Endometrial microvascular endothelial cells (primary cell): Measurements from ENCODE around the gene CHST10. TPM values are rescaled to one million over a fixed set of nuclear protein-coding genes. Genes with fewer than 3 reads are reported as not detected.

Source experiments
- in situ Hi-C: cut with HindIII; loops from 2 replicates; pipeline ENCODE4 v1.10.0; 2017; ENCODE audit warnings: low sequenced_read_pairs, low pct_unique_long_range_greater_than_20kb; ENCODE audit errors: inconsistent ontology term
- total RNA-seq: library from RNA; depleted of rRNA; stranded (reverse); fragments of >200 nt; gene quantifications from one replicate; pipeline ENCODE4 v1.2.3, GENCODE V29; 2015; ENCODE audit errors: inconsistent ontology term

CHST10 gene
- total RNA-seq, 1 donor from 2014 or later: 28.3 TPM

DNA sequence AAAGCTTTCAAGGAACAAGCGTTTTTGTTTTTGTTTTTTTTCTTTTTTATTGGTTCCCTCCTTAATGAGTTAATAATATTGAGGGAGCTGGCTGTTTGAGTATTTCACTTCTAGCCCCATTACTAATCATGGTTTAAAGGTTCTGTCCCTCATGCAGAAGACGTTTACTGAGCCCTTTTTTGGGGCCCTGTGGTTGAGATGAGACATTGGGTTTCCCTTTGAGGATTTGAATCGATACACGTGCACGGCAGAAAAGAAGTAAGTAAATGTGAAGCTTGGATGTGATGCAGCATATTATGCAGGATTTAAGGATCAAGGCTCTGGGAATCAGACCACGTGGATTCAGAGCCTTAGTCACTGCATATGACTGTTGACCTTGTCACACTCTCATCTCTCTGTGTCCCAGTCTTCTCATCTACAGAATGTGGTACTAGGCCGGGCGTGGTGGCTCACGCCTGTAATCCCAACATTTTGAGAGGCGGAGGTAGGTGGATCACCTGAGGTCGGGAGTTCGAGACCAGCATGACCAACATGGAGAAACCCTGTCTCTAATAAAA lies 1.0 kb upstream of the CHST10 start:
- in situ Hi-C loops: no loop called here

DNA sequence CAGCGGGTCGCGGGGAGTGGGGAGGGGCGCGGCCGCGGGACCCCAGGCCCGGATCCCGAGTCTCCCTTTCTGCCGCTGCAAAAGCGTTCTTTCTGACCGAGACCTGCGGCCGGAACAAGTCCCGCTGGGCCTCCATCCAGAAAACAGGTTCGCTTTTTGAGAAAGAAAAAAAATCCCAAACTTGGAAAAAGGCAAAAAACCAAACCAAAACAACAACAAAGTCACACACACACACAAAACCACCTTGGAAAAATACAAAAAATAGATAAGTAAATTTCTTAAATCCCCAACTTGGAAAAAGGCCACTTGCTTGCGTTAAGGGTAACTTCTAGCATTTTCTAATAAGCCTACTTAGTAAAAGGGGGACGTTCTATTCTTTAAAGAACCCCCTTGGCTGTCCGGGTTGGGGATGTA lies 250 bp upstream of the CHST10 start:
- in situ Hi-C loops: no loop called here

DNA sequence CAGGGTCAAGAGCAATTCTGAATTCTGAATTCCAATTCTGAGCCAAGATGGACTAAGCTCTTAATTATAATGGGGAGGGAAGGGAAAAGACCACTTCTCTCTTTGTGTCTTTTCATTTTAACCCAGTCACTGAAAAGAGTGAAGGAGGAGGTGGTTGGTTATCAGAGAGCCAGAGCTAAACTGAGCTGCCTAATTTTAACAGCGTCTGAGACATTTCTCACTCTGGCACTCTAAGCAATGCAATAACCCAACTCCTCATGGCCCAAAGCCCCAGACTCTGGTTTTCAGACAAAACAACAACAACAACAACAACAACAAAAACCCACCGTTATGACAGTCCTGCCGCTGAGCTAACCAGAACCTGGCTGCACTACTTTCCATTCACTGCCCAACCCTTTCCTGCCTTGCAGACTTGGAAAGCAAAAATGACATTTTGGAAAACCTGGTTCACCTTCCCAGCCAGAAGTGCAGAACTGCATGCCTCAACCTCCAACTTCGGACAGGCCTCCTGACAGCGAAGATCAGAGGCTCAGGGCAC lies 1.0 kb downstream of the CHST10 start:
- in situ Hi-C loops: no loop called here

DNA sequence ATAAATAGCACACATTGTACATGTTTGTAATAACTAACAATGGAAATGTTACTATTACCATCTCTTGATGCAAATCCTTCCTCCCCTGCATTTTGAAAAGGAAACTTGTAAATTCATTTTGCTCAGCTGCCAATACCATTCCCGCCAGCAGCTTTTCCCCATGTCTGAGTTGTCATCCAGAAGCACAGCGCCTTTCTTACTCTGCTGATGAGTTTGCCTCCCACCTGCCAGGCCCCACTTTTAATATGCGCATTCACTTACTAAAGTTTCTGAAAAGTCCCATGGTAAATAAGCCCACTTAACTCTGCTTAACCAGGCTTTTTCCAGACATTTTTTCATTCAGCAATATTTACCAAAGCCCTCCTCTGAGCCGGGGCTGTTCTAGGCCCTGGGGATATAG lies 3.9 kb downstream of the CHST10 start:
- in situ Hi-C loops: no loop called here

DNA sequence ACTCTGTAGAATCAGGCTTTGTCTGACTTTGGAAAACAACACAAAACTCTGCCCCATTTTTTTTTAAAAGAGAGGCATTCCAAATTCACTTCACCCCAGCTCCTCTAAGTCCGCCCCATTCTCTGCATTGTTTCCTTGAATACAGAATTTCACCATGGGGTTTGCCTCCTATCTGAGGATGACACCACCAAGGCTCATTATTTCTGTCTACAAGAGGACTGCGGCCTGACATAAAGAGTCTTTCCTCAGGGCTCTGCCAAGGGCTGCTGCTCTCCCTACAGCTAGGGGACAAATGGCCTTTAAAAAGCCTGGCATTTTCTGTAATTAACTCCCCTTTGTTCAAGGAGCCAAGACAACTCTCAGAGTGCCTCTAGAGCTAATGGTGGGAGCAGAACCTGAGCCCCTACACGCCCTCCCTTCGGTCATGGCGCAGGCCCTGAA lies 4.6 kb downstream of the CHST10 start:
- in situ Hi-C loops: no loop called here

DNA sequence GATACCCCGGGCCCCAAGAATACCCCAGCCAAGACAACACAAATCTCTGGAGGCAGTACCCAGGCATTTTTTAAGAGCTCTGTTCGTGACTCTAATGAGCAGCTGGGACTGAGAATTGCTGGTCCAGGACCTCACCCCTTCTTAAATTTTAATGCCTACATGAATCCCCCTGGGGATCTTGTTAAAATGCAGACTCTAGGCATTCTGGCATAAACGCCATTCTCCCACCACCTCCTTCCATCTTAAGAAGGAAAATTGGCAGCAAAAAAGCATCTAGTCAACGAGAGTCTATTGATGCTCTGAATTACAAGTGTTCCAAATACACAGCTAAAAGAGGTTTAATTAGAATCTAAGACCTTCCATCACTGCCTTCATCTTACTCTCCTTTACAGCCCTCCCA lies 5.0 kb downstream of the CHST10 start:
- in situ Hi-C loops: no loop called here

DNA sequence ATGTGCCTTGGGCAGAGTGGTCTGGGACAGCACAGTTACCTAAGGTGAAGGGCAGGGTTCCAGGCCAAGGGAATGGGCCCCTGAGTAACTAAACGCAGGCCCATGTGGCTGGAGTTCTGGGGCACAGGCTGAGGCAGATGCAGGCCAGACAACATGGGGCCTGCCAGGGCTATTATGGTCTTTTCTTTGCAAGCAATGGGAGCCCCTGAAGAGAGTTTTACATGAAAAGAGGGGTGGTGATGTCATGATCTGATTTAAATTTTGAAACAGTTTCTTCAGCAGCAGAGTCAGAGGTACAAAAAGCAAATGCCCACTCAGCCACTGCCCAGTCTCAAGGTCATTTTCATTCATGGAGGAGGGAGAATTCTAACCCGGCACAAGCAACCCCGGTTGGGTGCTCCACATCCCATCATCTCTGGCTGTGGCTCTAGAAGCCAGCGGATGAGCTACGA lies 5.6 kb downstream of the CHST10 start:
- in situ Hi-C loops: no loop called here

DNA sequence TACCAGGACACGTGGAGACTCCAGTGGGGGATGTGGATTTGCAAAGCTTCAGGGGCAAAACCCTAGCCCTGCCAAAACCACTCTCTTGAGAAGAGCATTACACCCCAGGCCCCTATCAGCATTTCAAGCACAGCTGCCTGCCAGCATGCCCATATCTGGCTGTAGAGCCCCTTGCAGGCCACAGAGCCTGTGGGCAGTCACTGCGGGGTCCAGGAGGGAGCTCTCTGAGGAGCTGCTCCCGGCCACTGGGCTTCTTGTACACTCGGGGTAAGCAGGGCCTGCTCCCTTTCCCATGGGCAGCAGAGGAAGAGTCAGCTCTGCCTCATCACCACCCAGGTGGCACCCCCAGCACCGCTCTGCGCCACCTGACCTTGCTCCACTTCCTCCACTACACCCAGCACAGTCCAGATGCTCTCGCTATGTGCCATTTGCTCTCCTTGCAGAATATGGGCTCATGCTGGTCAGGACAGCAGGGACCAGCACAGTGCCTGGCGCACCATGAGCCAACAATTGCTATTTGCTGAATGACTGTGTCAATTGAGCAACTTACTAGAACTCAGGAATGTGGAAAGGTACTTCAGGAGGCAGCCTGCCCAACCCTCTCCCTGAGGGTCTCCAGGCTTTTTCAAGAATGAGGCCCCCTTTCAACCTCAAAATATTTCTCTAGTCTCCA lies 7.4 kb downstream of the CHST10 start:
- in situ Hi-C loops: no loop called here

DNA sequence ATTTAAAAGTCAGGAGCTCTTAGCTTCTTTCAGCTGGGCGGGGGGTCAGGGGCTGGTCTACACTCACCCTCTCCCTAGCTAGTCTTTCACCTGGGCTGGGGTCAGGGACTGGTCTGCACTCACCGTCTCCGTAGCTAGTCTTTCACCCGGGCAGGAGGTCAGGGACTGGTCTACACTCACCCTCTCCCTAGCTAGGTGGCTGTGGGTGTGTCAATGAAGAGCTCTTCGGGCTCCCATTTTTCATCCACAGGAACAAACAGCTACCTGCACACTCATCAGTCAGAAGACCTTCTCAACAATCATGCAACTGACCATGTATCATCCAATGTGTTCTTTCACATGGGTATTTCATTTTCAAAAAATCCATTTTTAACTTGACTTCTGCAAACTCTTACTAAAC lies 8.0 kb downstream of the CHST10 start:
- in situ Hi-C loops: no loop called here

DNA sequence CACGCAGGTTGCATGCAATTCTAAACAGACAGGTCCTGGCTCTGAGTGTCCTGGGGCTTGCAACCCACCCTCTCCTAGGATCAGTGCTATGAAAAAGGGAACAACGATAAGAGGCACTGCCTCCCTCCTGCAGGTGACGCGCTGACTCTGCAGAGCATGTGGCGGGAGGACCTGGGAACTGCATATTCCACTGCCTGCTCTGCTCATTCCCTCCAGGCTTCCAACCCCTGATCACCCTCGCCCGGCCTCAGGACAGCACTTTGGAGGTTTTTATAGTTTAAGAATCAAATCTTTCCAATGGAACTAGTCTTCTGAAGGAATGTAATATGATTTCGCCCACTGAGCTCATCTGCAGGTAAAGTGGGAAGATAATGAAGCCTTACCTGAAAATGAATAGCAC lies 8.5 kb downstream of the CHST10 start:
- in situ Hi-C loops: no loop called here

DNA sequence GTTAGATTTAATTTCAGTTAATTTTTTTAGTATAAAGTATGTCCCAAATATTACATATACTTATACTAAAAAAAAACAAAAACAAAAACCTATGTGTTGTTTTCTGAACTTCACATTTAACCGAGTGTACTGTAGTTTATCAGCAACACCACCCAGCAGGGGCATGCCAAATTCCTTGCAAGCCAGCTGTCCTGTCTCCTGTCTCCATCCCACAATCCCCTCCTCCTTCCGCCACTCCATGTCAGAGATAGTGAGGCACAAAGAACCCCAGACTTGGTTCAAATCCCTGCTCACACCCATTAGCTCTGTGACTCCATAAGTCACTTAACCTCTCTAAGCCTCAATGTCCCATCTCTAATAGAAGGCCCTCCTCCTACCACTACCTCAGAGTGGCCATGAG lies 9.4 kb downstream of the CHST10 start:
- in situ Hi-C loops: no loop called here

DNA sequence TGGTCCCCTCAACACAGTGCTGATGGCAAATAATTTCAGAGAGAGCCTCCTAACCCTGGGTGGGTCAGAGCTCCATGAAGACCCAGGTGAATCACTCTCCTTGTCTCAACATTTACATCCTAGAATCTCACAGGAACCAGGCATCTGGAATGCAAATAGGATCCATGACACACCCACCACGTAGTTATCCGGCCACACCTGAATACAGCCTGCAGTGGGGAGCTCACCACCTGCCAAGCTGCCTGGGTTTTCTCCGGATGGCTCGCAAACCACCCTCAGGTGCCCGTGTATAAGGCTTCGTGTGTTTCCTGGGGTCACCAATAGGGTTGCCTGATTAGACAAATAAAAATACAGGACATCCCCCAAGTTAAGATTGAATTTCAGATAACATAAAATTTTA lies 9.9 kb downstream of the CHST10 start:
- in situ Hi-C loops: no loop called here

DNA sequence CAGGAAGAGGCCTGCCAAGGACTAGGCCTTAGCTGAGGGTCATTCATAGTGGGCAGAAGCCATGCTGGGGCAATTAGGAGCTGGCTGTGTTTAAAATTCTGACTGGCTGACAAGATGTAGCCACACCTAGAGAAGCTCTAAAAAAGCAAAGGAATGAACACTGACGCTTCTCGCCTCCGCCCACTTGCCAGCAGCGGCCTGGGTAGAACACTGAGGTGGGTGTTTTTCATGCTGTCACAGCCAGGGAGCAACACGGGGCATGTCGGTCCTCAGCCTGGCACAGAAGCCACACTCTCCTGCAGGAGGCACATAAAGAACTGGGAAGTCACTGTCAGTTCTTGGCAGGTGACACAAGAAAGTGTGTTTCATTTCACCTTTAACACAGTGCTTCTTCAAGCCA lies 10.4 kb downstream of the CHST10 start:
- in situ Hi-C loops: no loop called here

DNA sequence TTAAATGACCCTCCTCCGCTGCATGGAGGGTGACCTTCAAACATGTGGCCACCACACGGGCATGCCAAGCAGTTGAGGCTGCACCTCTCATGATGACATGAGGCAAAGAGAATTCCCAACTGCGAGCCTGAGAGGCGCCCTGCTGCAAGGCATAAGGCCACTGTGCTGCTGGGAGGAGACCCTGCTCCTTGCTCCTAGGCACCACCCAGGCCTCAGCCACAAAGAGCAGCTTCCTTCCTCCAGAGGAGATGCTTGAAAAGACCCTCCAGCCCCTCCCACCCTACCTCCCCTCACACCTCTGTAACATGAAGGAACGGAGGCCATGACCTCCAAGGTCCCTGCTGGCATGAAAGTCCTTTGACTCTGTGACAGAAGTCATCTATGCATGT lies 11.4 kb downstream of the CHST10 start:
- in situ Hi-C loops: no loop called here

DNA sequence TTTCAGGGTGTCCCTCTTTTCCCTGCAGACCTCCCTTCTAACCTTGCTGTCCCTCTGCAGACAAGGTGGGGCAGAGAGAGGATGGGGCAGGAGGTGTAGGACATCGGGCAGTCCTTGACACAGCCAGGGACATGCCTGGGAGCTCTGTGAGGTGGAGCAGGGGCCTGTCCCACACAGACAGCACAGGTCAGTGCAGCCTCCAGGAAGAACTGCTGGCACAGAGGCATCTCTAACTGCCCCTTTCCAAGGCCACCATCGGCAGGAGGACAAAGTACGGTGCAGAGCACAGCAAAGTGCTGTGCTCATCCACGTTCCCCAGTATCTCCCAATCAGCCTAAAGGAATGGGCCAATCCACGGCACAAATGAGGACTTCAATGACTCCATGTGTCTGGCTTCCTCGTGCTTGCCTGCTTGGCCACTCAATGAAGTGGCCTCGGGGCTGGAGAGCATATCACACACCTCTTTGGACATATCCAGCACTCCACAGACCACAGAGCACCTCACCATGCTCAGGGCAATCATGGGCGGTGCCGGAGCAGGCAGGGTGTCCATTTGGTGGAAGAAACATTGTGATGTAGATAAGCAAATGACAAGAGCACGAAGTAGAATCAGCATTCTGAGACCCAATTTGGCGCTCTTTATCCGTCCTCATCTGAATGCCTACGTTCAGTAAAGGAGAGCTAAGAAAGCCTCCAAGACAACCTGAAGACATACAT lies 11.9 kb downstream of the CHST10 start:
- in situ Hi-C loops: no loop called here

DNA sequence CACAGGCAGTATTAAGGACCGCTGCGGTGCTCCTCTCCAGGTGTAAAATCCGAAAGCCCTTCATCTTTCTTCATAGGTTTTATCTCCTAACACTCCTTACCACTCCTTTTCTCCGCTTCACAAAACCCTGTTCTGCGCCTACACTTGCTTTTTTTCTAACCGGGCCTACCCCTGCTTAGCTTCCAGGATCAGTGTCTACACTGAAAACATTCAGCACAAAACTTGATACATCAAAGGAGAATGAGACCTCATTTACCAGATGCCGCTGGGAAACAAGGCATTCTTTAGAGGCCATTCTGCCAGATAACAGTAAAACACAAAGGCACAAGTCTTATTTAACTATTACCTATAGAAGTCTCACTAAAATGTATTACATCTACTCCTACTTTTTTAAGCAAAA lies 13.1 kb downstream of the CHST10 start:
- in situ Hi-C loops: no loop called here

DNA sequence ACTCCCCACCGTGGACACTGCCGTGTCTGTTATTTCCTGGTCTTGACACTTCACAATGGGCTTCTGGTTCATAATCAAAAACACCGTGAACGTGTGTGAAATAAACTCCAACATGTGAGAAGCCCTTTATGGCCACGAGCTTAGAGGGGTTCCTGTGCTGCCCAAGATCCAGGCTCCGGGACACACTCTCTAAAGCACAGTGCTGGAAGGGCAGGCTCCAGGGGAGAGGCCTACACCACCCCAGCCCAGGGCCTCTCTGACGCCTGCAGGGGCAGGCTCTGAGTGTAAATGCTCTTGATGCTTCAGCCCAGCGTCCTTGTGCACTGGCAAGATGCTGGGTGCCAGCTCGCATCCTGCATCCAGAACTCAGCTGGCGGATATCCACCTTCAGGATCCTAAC lies 13.7 kb downstream of the CHST10 start:
- in situ Hi-C loops: no loop called here

DNA sequence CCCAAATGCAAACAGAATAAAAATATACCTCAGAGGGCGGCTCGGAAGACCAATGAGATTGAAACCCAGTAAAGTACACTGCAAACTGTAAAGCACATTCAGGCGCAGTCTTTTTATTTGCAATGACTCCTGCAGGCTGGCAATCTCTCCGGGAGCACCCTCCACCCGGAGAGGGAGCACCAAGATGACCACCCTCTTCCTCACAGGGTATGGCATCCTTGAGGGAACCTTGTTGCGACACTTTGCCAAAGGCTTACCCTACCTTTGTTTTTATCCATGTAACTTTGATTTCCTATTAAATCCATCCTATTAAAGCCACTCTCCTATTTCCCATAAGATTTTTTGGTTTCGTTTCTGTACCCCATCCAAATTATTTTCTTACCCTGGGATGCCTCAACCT lies 16.2 kb downstream of the CHST10 start:
- in situ Hi-C loops: no loop called here

DNA sequence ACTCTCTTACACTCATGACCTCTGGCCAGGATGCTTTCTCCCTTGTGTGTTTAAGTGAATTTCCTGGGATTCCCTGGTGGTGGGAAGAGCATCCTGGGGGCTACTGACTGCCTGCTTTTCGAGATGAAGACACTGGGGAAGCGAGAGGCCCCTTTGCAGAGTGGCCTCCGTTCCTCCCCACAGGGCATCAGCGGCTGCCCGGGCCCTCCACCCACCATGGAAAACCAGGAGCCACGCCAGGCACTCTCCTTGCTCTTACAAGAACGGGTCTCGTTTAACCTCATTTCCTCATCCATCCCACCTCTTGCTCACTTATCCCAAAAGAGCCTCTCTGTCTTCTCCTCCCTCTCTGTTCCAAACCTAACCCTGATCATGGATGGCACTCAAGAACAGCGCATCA lies 17.8 kb downstream of the CHST10 start:
- in situ Hi-C loops: no loop called here

DNA sequence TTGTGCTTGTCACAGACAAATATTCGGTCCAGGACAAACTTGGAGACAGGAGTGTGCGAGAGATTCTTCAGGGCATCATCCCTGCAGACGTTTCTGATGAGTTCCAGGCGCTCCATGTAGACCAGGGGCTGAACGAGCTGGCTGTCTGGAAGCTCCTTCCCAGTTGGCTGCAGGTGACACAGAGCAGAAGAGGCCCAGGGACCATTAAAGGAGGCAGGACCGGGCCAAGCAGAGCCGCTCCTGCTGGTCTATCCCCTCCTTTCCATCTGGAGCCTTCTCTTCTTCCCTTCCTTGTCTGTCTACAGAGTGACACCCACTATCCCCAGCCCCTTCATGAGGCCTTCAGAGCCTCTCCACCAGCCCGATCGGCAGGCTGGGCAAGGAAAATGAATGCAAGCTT lies 19.5 kb downstream of the CHST10 start:
- in situ Hi-C loops: no loop called here
